Activated T-helper 1 cell treated with anti-CD3 and anti-CD28 coated beads, Interleukin-2, amount 50 U/mL, for 16 hours (primary cell): ENCODE data around the gene SRSF10.

Source experiments
- DNase-seq, 2 donors: peaks; one replicate each; pipeline ENCODE4 v3.0.0-alpha.2; 2020; ENCODE audit warnings: low read depth in 1 of 2, low spot score in 1 of 2

Gene SRSF10

GRCh38 chr1:23914921-23915320, 65.2 kb downstream of the SRSF10 start:
- DNase-seq, result no peak
